TTC549 (cell line): Measurements from ENCODE around the gene FAM168A.
"Not testable (repeated sequence)": the region's sequence is repeated elsewhere in the genome, so short reads cannot be mapped to it uniquely, and the experiment has no call there.

ENCODE experiments used
- FAIRE-seq: peaks from 2 replicates; lab custom pipeline; 2012; peaks lifted over from hg19 to GRCh38; lab: Jason Lieb, UNC

The FAM168A gene

GRCh38 chr11:73466643-73467042 is 131.3 kb downstream of the FAM168A start:
- FAIRE-seq: no peak

GRCh38 chr11:73465871-73466270 is 132.0 kb downstream of the FAM168A start:
- no peak for FAIRE-seq

DNA sequence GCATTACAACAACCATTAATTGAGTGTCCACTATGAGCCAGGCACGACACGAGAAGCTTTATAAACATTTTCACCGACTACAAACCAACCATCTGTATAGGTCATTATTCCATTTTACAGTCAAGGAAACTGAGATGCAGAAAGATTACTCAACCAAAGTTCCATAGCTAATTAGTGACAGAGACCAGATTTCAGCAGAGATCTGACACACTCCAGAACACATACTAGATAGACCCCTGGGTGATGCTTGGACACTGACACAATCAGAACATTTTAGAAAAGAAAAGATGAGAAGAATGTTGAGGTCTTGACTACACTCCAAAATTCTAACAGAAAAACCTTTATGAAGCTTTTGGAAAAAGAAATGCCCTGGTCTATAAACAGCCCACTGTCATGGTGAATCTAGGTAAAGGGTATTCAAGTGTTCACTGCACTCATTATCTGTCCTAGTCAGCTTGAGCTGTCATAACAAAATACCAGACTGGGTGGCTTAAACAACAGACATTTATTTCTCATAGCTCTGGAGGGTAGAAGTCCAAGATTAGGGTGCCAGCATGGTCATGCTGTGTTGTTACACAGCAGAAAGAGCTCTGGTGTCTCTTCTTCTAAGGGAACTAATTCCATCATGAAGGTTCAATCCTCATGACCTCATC is 132.8 kb downstream of the FAM168A start:
- FAIRE-seq: no peak

GRCh38 chr11:73464347-73464746 is 133.6 kb downstream of the FAM168A start:
- no peak for FAIRE-seq

DNA sequence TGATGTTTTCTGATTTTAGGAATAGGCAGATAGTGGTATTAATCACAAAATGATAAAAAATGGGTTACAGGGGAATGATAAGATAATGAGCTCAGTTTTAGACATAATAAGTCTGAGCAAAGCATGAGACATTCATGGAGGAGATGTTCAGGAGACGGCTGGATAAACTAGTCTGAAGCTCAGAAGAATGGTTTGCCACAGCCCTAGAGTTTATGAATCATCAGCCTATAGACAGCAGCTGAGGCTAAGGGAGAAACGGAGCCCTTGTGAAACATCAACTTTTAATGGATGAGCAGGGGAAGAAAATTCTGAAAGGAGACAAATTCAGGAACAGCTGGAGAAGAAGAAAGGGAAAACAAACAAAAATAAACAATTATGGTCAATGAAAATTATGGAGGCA is 134.6 kb downstream of the FAM168A start:
- no peak for FAIRE-seq

DNA sequence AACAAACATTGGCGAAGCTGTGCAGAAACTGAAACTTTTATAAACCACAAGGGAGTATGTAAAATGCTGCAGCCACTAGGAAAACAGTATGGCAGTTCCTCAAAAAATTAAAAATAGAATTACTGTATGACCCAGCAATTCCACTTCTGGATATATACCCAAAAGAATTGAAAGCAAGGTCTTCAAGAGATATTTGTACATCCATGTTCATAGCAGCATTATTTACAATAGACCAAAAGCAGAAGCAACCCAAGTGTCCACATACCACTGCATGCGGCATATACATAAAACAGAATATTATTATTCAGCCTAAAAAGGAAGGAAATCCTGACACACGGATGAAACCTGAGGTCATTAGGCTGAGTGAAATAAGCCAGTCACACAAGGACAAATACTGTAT is 135.9 kb downstream of the FAM168A start:
- no peak for FAIRE-seq

- FAIRE-seq: no peak
Measured at GRCh38 chr11:73461335-73461840, 136.5 kb downstream of the FAM168A start.

DNA sequence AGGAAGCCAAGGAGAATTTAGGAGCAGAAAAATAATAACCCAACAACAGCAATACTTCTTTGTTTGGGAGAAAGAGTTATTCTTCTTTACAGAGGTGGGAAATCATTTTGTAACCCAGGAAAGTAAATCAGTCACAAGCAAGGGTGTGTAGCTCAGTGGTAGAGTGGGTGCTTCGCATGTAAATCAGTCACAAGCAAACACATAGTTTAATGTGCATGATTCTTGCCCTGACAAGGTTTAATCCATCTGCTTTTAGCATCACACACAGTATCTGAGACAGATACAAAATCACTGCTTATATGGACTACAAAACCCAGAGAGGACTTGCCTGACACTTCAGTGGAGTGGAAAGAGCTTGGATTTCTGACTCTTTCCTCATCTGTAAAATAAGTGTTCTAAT is 139.7 kb downstream of the FAM168A start:
- FAIRE-seq: no peak

- FAIRE-seq: no peak
Measured at GRCh38 chr11:73454987-73455386, 142.9 kb downstream of the FAM168A start.

DNA sequence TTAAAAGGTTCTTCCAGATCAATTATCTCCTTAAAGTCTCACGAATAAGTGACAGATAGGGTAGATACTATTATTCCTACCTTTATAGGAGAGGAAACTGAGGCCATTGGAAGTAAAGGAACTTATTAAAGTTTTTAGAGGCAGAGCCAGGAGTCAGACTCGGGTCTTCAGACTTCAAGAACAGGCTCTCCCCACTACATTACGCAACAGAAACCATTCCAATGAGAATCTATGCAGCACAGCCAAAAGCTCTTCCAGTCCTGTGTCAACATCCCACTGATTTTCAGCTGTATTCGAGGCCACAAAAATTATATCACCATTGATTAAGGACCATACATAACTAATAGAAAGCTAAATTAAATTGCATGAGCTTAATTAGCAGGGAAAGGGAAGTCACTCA is 144.3 kb downstream of the FAM168A start:
- FAIRE-seq: no peak

GRCh38 chr11:73452726-73453125 is 145.2 kb downstream of the FAM168A start:
- no peak for FAIRE-seq

DNA sequence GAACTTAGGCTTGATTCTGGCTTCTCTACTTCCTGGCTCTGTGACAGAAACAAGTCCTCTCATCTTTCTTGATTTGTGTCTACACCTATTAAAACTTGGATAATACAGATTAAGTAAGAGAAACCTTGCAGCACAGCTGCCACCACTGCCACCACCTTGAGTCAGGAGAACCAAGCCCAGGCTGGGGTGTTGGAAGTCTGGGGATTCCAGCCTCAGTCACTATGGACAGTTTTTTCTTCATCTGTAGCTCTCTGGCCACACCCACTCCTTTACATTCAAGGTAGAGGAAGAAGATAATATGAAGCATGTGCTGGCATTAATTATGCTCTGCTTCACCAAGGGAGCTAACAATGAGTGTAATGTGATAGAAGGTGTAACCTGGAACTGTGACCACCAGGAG is 146.0 kb downstream of the FAM168A start:
- no peak for FAIRE-seq

GRCh38 chr11:73446766-73447165 is 151.1 kb downstream of the FAM168A start:
- FAIRE-seq: no peak

DNA sequence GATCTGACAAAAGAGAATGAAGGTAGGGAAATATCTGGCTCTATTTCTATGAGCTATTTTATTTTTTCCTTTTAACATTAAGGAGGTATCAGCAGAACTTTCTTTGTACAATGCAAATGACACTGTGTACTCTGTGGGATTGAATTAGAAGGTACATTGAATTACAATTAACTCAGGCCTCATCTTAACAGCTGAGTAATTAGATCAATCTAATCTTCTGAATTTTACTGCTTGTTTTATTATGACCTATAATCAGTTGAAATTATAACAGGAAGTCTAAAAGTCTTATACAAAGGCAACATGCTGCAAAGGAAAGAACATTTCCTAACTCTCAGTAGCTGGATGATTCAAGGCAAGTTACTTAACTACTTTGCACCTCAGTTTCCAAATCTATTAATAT is 151.9 kb downstream of the FAM168A start:
- FAIRE-seq: no peak

- no peak for FAIRE-seq
Measured at GRCh38 chr11:73439002-73439843, 158.7 kb downstream of the FAM168A start.

GRCh38 chr11:73436859-73437258 is 161.1 kb downstream of the FAM168A start:
- FAIRE-seq: not testable (repeated sequence)

- FAIRE-seq: no peak
Measured at GRCh38 chr11:73431396-73431795, 166.5 kb downstream of the FAM168A start.

DNA sequence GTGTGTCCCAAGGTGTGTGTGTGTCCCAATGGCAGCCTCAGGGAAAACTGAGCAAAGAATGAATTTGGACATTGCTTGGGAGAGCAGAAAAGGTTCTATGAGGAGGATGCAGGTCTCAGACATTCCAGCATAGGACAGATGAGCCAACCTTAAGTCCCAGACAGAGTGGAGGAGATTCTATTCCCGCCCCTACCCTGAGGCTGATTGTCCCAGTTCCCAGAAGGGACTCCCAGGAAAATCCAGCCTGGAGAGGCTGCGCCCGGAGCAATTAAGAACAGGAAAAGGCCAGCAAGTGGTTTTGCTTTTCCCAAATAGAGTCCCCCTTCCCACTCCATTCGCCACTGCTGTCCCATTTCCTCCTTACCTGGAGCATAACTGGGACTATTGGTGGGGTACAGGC is 167.6 kb downstream of the FAM168A start:
- no peak for FAIRE-seq

- FAIRE-seq: no peak
Measured at GRCh38 chr11:73429121-73429750, 168.7 kb downstream of the FAM168A start.

GRCh38 chr11:73428699-73429098 is 169.2 kb downstream of the FAM168A start:
- FAIRE-seq: no peak

GRCh38 chr11:73428227-73428626 is 169.7 kb downstream of the FAM168A start:
- FAIRE-seq: no peak

GRCh38 chr11:73426219-73426850 is 171.6 kb downstream of the FAM168A start:
- no peak for FAIRE-seq

GRCh38 chr11:73425108-73425507 is 172.8 kb downstream of the FAM168A start:
- FAIRE-seq: no peak
